ENCODE data around the gene PIP4P1.

- TF ChIP-seq CTCF (conservative IDR thresholded peaks at IDR 0.05; ENCODE audit: low read depth in 2 of 2) (no peak), EZH2 (IDR thresholded peaks at IDR 0.05; ENCODE audit: low read depth, unreplicated experiment) (no peak), ZNF331 (CRISPR knock-in tag; IDR thresholded peaks at IDR 0.05; ENCODE audit: low read depth) (no peak), POLR2AphosphoS5 (IDR thresholded peaks at IDR 0.05; ENCODE audit: low read depth) (no peak), EZH2phosphoT487 (IDR thresholded peaks at IDR 0.05; ENCODE audit: unreplicated experiment) (no peak)
Measured at GRCh38 chr14:20489093-20489994, 28.1 kb upstream of the PIP4P1 start.

Data from GM23338 (cell line).